GM18868 (cell line): ENCODE data around the gene PGBD5.
"Not testable (repeated sequence)": the region's sequence is repeated elsewhere in the genome, so short reads cannot be mapped to it uniquely, and the experiment has no call there.

Experiments
- ATAC-seq: cut with Tn5 transposase; IDR thresholded peaks from one replicate; pipeline ENCODE4 v1.9.1; 2021; ENCODE audit warnings: mild to moderate bottlenecking, moderate library complexity; ENCODE audit not compliant: unreplicated experiment

The PGBD5 gene

GRCh38 chr1:230426246-230427093 lies at the start of gene PGBD5:
PGBD5 (minus strand) TSS chr1:230426332; CDS start chr1:230425928, 404 bp downstream.
- ATAC-seq, result peak; percentile 90

GRCh38 chr1:230474924-230475323 lies 48.8 kb upstream of the PGBD5 start:
- ATAC-seq, result not testable (repeated sequence)

GRCh38 chr1:230470750-230471149 lies 44.6 kb upstream of the PGBD5 start:
- not testable (repeated sequence) for ATAC-seq

- ATAC-seq, result no peak
These were observed 43.1 kb upstream of the PGBD5 start for GRCh38 chr1:230469271-230469670.

GRCh38 chr1:230465691-230466090 lies 39.6 kb upstream of the PGBD5 start:
- ATAC-seq, result no peak

GRCh38 chr1:230464671-230465070 lies 38.5 kb upstream of the PGBD5 start:
- ATAC-seq, result no peak

GRCh38 chr1:230463760-230464159 lies 37.6 kb upstream of the PGBD5 start:
- no peak for ATAC-seq

GRCh38 chr1:230463326-230463725 lies 37.2 kb upstream of the PGBD5 start:
- ATAC-seq, result no peak

GRCh38 chr1:230459465-230459864 lies 33.3 kb upstream of the PGBD5 start:
- no peak for ATAC-seq

- ATAC-seq, result peak; percentile 71
These were observed 32.4 kb upstream of the PGBD5 start for GRCh38 chr1:230458509-230458908.

GRCh38 chr1:230456478-230456877 lies 30.3 kb upstream of the PGBD5 start:
- ATAC-seq, result no peak

- ATAC-seq, result no peak
These were observed 29.2 kb upstream of the PGBD5 start for GRCh38 chr1:230455291-230455690.

GRCh38 chr1:230453377-230453776 lies 27.2 kb upstream of the PGBD5 start:
- ATAC-seq, result no peak

- no peak for ATAC-seq
These were observed 15.3 kb upstream of the PGBD5 start for GRCh38 chr1:230441183-230442029.

GRCh38 chr1:230435108-230435507 lies 9.0 kb upstream of the PGBD5 start:
- no peak for ATAC-seq

- ATAC-seq, result no peak
These were observed 5.4 kb upstream of the PGBD5 start for GRCh38 chr1:230431527-230431926.

- no peak for ATAC-seq
These were observed 4.4 kb upstream of the PGBD5 start for GRCh38 chr1:230430499-230430898.

GRCh38 chr1:230429067-230429735 lies 3.1 kb upstream of the PGBD5 start:
- ATAC-seq, result no peak

GRCh38 chr1:230427981-230428380 lies 1.8 kb upstream of the PGBD5 start:
- ATAC-seq, result no peak

- ATAC-seq, result no peak
These were observed 1.2 kb upstream of the PGBD5 start for GRCh38 chr1:230427094-230427876.
